ENCODE data around the gene CDH8.
"Not testable (repeated sequence)": the region's sequence is repeated elsewhere in the genome, so short reads cannot be mapped to it uniquely, and the experiment has no call there.

Gene CDH8

GRCh38 chr16:61936522-61936921 lies 99.7 kb downstream of the CDH8 start:
- DNase-seq (ENCODE audit: low spot score): no peak

- no peak for DNase-seq (ENCODE audit: low spot score)
Observed at GRCh38 chr16:61934601-61935000, 101.6 kb downstream of the CDH8 start.

GRCh38 chr16:61929776-61930175 lies 106.5 kb downstream of the CDH8 start:
- DNase-seq (ENCODE audit: low spot score): no peak

GRCh38 chr16:61926766-61927165 lies 109.5 kb downstream of the CDH8 start:
- DNase-seq (ENCODE audit: low spot score): no peak

- DNase-seq (ENCODE audit: low spot score): no peak
Observed at GRCh38 chr16:61923629-61924028, 112.6 kb downstream of the CDH8 start.

GRCh38 chr16:61921373-61921772 lies 114.9 kb downstream of the CDH8 start:
- DNase-seq (ENCODE audit: low spot score): no peak

GRCh38 chr16:61917865-61918826 lies 118.1 kb downstream of the CDH8 start:
- DNase-seq (ENCODE audit: low spot score): not testable (repeated sequence)

GRCh38 chr16:61915569-61915968 lies 120.7 kb downstream of the CDH8 start:
- no peak for DNase-seq (ENCODE audit: low spot score)

- no peak for DNase-seq (ENCODE audit: low spot score)
Observed at GRCh38 chr16:61909074-61909473, 127.2 kb downstream of the CDH8 start.

- no peak for DNase-seq (ENCODE audit: low spot score)
Observed at GRCh38 chr16:61908426-61908825, 127.8 kb downstream of the CDH8 start.

GRCh38 chr16:61901689-61902088 lies 134.5 kb downstream of the CDH8 start:
- no peak for DNase-seq (ENCODE audit: low spot score)

GRCh38 chr16:61900482-61900881 lies 135.8 kb downstream of the CDH8 start:
- no peak for DNase-seq (ENCODE audit: low spot score)

- DNase-seq (ENCODE audit: low spot score): no peak
Observed at GRCh38 chr16:61897657-61898056, 138.6 kb downstream of the CDH8 start.

- DNase-seq (ENCODE audit: low spot score): no peak
Observed at GRCh38 chr16:61892531-61892930, 143.7 kb downstream of the CDH8 start.

- no peak for DNase-seq (ENCODE audit: low spot score)
Observed at GRCh38 chr16:61891460-61891859, 144.8 kb downstream of the CDH8 start.

GRCh38 chr16:61890386-61890785 lies 145.9 kb downstream of the CDH8 start:
- no peak for DNase-seq (ENCODE audit: low spot score)

- DNase-seq (ENCODE audit: low spot score): no peak
Observed at GRCh38 chr16:61887903-61888302, 148.3 kb downstream of the CDH8 start.

GRCh38 chr16:61885343-61885742 lies 150.9 kb downstream of the CDH8 start:
- no peak for DNase-seq (ENCODE audit: low spot score)

- no peak for DNase-seq (ENCODE audit: low spot score)
Observed at GRCh38 chr16:61879306-61879705, 156.9 kb downstream of the CDH8 start.

GRCh38 chr16:61877436-61877835 lies 158.8 kb downstream of the CDH8 start:
- DNase-seq (ENCODE audit: low spot score): no peak

- DNase-seq (ENCODE audit: low spot score): no peak
Observed at GRCh38 chr16:61872778-61873119, 163.5 kb downstream of the CDH8 start.

- DNase-seq (ENCODE audit: low spot score): no peak
Observed at GRCh38 chr16:61871837-61872777, 164.1 kb downstream of the CDH8 start.
